GM21390 (cell line): ENCODE results near the gene CRTAC1.

Experiments
- ATAC-seq: cut with Tn5 transposase; IDR thresholded peaks from one replicate; pipeline ENCODE4 v1.9.1; 2021; ENCODE audit not compliant: unreplicated experiment

CRTAC1 gene

GRCh38 chr10:97876402-97876801 lies 154.0 kb downstream of the CRTAC1 start:
- ATAC-seq: no peak

- no peak for ATAC-seq
Observed at GRCh38 chr10:97875391-97875790, 155.0 kb downstream of the CRTAC1 start.

DNA sequence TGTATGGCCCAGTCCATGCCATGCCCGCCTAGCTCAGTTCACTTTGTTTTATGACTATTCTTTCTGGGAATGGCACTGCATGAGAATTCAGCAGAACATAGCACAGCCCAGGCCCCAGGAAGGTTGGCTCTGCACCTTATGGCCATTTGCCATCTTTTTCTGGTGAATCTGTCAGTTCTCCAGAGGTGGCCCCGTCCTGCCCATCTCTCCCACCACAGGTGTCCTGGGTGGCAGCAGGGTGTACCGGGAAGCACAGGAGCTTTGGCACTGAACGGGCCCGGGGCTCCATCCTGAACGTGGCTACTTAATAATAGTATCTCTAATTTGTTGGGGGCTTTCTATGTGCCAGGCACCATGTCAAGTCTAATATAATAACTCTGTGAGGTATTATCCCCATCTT lies 156.1 kb downstream of the CRTAC1 start:
- ATAC-seq: no peak

GRCh38 chr10:97873569-97873968 lies 156.9 kb downstream of the CRTAC1 start:
- ATAC-seq: no peak

DNA sequence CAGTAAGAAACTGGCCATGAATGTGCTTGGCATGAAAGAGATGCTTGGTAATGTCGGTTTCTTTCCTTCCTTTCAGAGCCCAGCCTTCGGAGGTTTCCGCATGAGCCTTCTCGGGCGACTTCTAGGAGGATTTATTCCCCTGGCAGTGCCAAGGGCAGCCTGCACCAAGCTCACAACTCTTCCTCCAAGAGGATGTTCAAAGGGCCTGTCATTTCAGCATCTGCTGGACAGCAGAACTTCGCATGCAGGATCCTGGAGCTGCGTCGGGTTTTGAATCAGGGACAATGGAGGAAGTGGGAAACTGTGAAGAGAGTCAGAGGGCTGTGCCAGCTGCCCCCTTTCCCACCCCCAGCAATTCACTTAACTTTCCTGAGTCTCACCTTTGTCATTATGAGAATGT lies 159.4 kb downstream of the CRTAC1 start:
- no peak for ATAC-seq

- peak; percentile 99 for ATAC-seq
Observed at GRCh38 chr10:97869091-97870042, 161.1 kb downstream of the CRTAC1 start.

DNA sequence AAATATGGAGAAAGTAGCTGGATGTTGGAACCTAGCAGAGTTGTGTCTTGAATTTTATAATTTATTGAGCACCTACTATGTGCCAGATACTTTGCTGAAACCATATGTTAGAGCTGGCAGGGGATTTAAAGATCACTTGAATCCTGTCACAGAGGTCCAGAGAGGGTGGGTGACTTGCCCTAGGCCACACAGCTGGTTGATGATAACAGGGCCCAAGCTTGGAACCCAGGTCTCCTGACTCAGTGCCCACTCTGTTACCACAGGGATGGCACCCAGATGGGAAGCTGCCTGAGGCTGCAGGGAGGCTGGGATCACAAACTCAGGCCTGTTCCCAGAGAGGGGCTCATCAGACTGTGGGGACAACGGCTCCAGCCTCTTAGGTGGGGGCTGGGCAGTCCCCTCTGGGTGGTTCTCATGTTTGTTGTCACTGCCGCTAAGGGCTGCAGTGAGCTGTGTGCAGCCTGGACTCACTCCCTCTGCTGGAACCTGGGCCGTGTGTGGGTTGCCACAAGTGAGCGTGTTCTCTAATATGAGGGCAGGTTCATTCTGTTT lies 162.2 kb downstream of the CRTAC1 start:
- no peak for ATAC-seq

DNA sequence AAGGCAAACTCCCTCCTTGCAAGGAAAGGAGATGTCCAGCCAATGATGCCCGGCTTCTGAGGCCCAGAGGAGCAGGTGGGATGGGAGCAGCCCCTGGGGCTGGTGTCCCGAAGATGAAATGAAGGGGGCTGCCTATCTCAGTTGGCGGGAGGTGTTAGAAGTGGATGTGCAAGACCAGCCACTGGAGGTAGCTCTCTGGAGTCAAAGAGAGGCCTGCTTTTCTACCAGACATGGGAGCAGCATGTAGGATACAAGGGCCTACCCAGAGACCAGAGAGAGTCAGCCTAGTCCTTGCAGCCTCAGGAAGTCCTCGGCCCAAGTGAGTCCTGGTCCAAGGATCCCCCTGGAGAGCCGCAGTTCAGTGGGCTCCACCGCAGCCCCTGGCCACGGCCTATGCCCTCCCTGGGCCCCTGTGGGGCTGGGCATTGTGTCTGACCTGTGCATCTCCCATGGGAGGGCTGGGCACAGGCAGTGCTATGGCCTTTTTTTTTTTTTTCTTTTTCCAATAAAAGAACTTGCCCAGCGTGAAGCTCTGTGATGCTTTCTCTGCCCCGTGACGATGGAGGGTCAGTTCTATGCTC lies 163.1 kb downstream of the CRTAC1 start:
- ATAC-seq: no peak

- ATAC-seq: no peak
Observed at GRCh38 chr10:97866524-97867219, 163.7 kb downstream of the CRTAC1 start.

- no peak for ATAC-seq
Observed at GRCh38 chr10:97865488-97865887, 164.9 kb downstream of the CRTAC1 start.

DNA sequence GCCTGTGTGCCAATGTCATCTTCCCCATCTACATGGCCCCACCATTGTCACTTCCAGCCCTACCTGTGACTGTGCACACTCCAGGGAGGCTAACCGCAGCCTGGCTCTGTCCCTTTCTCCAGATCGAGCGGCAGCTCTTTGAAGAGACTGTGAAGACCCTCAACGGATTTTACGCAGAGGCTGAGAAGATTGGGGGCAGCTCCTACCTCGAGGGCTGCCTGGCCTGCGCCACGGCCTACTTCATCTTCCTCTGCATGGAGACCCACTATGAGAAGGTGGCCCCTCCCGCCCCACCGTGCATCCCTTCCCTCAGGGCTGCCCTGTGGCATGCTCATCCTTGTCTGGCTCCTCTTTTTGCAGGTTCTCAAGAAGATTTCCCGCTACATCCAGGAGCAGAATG lies 166.6 kb downstream of the CRTAC1 start:
- no peak for ATAC-seq

GRCh38 chr10:97861924-97862323 lies 168.5 kb downstream of the CRTAC1 start:
- no peak for ATAC-seq

- no peak for ATAC-seq
Observed at GRCh38 chr10:97861097-97861750, 169.2 kb downstream of the CRTAC1 start.

- no peak for ATAC-seq
Observed at GRCh38 chr10:97858001-97858439, 172.4 kb downstream of the CRTAC1 start.

GRCh38 chr10:97854743-97855142 lies 175.7 kb downstream of the CRTAC1 start:
- ATAC-seq: no peak

GRCh38 chr10:97852840-97853405 lies 177.5 kb downstream of the CRTAC1 start:
- ATAC-seq: no peak

DNA sequence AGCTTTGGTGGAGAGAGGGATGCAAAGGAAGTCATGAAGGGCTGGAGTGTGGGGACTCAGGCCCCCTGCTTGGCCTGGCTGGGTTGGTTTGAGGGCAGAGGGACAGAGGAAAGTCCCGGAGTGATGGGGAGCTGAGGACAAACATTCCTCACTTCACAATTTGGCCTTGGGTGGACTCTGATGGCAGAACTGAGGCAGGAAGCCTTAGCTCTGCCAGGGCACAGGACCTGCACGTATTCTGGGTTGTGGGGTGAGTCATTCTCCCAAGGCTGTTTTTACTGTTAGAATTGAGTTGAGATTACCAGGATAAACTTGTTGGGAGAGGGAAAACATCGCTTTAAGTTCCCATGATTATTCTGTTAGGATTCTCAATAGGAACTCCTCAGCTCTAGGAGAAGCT lies 178.1 kb downstream of the CRTAC1 start:
- no peak for ATAC-seq

GRCh38 chr10:97851341-97852001 lies 178.9 kb downstream of the CRTAC1 start:
- ATAC-seq: no peak

DNA sequence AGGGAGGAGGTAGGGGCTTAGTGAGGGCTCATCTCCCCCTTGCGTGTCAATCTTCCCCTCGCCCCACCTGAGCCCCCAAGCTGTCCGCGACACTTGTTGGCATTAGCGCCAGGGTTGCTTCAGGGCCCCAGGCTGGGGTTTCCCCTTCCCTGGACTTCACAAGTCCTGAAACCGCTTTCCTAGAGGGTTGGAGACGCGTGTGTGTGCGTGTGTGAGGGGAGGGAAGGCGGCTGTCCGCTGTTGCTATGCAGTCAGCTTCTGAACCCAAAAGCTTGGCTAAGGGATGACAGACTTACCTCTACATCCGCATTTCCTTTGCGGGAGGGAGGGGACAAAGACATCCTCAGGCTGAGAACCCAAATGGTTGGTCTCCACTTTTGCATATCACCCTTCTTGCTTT lies 180.0 kb downstream of the CRTAC1 start:
- ATAC-seq: no peak
